Measurements from ENCODE around the gene RAPGEF4.

Gene RAPGEF4

GRCh38 chr2:172765662-172766061, 30.0 kb downstream of the RAPGEF4 start:
- no peak for TF ChIP-seq CTCF (IDR thresholded peaks at IDR 0.05; ENCODE audit: control extremely low read depth, extremely low read depth, low read depth, missing control alignments)
- ChIA-PET CTCF (interaction anchor here (0.8 to 1.4 kb wide), 2 partner anchors 21 to 375 kb away, joined by 3 read pairs; no protein-coding TSS in a partner anchor), POLR2A (no interaction called here)
- DNase-seq (ENCODE audit: extremely low spot score) = no peak

DNA sequence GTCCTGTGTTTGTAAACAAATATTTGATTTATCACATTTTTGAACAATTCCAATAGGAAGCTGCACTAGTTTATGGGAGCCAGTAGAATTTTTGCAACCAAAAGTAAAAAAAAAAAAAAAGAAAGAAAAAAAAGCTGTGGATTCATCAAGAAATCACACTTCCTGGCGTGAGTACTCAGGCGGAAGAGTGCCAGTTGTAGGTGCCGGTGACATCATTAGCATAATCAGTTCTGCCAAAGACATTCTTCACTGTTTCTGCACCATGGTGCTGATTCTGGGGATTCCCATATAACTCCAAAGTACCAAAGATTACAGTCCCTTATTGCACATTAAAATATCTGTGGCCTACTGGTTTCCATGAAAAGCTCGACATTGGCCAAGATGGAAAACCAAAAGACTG, 32.8 kb downstream of the RAPGEF4 start:
- no peak for TF ChIP-seq CTCF (IDR thresholded peaks at IDR 0.05; ENCODE audit: control extremely low read depth, extremely low read depth, low read depth, missing control alignments)
- ChIA-PET CTCF (no interaction called here), POLR2A (no interaction called here)
- no peak for DNase-seq (ENCODE audit: extremely low spot score)

GRCh38 chr2:172769879-172770278, 34.2 kb downstream of the RAPGEF4 start:
- TF ChIP-seq CTCF (IDR thresholded peaks at IDR 0.05; ENCODE audit: control extremely low read depth, extremely low read depth, low read depth, missing control alignments) = no peak
- ChIA-PET CTCF (no interaction called here), POLR2A (no interaction called here)
- DNase-seq (ENCODE audit: extremely low spot score) = no peak

DNA sequence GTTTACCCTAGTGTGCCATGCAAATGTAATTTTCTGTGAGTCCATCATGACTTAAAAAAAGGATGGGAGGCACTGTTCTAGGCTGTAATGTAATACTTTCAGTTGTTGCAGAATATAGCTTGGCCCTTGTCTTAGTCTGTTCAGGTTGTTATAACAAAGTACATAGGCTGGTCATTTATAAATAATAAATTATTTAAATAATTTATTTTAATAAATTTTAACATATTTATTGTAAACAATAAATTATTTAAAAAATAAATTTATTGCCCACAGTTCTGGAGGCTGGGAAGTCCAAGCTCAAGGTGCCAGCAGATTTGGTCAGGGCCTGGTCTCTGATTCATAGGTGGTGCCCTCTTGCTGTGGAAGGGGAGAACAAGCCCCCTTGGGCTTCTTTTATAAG, 35.2 kb downstream of the RAPGEF4 start:
- no peak for TF ChIP-seq CTCF (IDR thresholded peaks at IDR 0.05; ENCODE audit: control extremely low read depth, extremely low read depth, low read depth, missing control alignments)
- POLR2A ChIA-PET = no interaction called here
- CTCF ChIA-PET = no interaction called here
- DNase-seq (ENCODE audit: extremely low spot score) = no peak

DNA sequence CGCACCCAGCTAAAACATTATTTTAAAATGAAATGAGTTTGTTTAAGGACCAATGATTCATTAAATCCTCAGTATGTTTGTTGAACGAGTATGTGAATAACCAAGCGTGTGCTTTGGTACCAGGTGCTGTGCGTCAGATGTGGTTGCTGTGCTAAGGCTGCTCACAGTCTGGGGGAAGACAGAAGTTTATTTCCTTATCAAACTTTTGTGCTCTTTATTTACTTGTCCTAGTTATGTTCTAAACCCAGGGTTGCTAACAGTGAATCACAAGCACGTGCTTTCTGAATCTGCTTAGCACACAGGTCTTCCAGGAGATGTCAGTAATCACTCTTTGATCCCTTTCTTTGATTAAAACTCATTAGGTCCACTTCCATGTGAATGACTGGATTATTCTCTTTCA, 37.0 kb downstream of the RAPGEF4 start:
- POLR2A ChIA-PET = no interaction called here
- DNase-seq (ENCODE audit: extremely low spot score) = no peak
- CTCF ChIA-PET = no interaction called here
- no peak for TF ChIP-seq CTCF (IDR thresholded peaks at IDR 0.05; ENCODE audit: control extremely low read depth, extremely low read depth, low read depth, missing control alignments)

- ChIA-PET CTCF (interaction anchor here (1.6 to 1.8 kb wide), 2 partner anchors 12 to 15 kb away, joined by 4 read pairs; no protein-coding TSS in a partner anchor), POLR2A (no interaction called here)
- TF ChIP-seq CTCF (IDR thresholded peaks at IDR 0.05; ENCODE audit: control extremely low read depth, extremely low read depth, low read depth, missing control alignments) = no peak
- no peak for DNase-seq (ENCODE audit: extremely low spot score)
These were observed 38.7 kb downstream of the RAPGEF4 start for GRCh38 chr2:172774302-172774701.

- ChIA-PET CTCF (interaction anchor here (1.6 to 1.8 kb wide), 2 partner anchors 11 to 17 kb away, joined by 4 read pairs; no protein-coding TSS in a partner anchor), POLR2A (no interaction called here)
- no peak for DNase-seq (ENCODE audit: extremely low spot score)
- TF ChIP-seq CTCF (IDR thresholded peaks at IDR 0.05; ENCODE audit: control extremely low read depth, extremely low read depth, low read depth, missing control alignments) = no peak
These were observed 39.7 kb downstream of the RAPGEF4 start for GRCh38 chr2:172775319-172775718.

Data from GM10248 (cell line).